IMR-90 (cell line): ENCODE results near the gene ARHGAP5. TPM values are rescaled to one million over a fixed set of nuclear protein-coding genes. Genes with fewer than 3 reads are reported as not detected.

Experiments
- ATAC-seq: fragments of 200-7000 bp; cut with Tn5 transposase; 2 replicates; pipeline ENCODE4 v1.9.1; 2020; ENCODE audit warnings: low read depth, mild to moderate bottlenecking, moderate library complexity
- BruUV-seq: library from RNA; stranded (reverse); fragments of 400-500 nt; replicated peaks from 2 replicates; lab custom pipeline; 2021; lab: Mats Ljungman, UMichigan
- CTCF ChIA-PET: fragments of 300-600 bp; formaldehyde crosslinking; extraction: SDS; loops from one replicate; lab custom pipeline; 2021; ENCODE audit warnings: antibody characterized with exemption; lab: Yijun Ruan, JAX
- POLR2A ChIA-PET: fragments of 300-600 bp; sonication (Branson Sonifier 250); formaldehyde crosslinking; loops from one replicate; lab custom pipeline; 2022; ENCODE audit warnings: antibody characterized with exemption; ENCODE audit not compliant: unreplicated experiment; lab: Charles Lee
- DNase-seq: peaks from one replicate; pipeline ENCODE4 v3.0.0; 2013
- H2AFZ ChIP-seq: replicated peaks from 2 replicates; pipeline ENCODE3; 2013; ENCODE audit warnings: low read length, mild to moderate bottlenecking; ENCODE audit not compliant: poor library complexity
- H2AK5ac ChIP-seq: 2 replicates; pipeline ENCODE4 v1.6.1; 2013; ENCODE audit warnings: low read depth, low read length, inconsistent platforms
- H2AK9ac ChIP-seq: replicated peaks from 2 replicates; pipeline ENCODE3; 2013; ENCODE audit warnings: mild to moderate bottlenecking, low read depth, low read length, moderate library complexity; ENCODE audit not compliant: poor library complexity
- H2BK120ac ChIP-seq: 2 replicates; pipeline ENCODE4 v1.6.1; 2013; ENCODE audit warnings: low read depth, low read length, inconsistent platforms
- H2BK15ac ChIP-seq: 3 replicates; pipeline ENCODE4 v1.6.1; 2013; ENCODE audit warnings: low read depth, low read length, inconsistent platforms
- H2BK20ac ChIP-seq: 2 replicates; pipeline ENCODE4 v1.6.1; 2013; ENCODE audit warnings: low read depth, mild to moderate bottlenecking, inconsistent platforms, low read length, moderate library complexity
- H2BK5ac ChIP-seq: 2 replicates; pipeline ENCODE4 v1.6.1; 2013; ENCODE audit warnings: mild to moderate bottlenecking, low read depth, low read length, inconsistent platforms; ENCODE audit not compliant: poor library complexity, severe bottlenecking
- H3K14ac ChIP-seq: replicated peaks from 2 replicates; pipeline ENCODE4 v1.6.1; 2013; ENCODE audit warnings: low read depth, low read length, inconsistent platforms
- H3K18ac ChIP-seq: 2 replicates; pipeline ENCODE4 v1.6.1; 2013; ENCODE audit warnings: low read depth, low read length, control low read depth
- H3K23ac ChIP-seq: 2 replicates; pipeline ENCODE4 v1.6.1; 2013; ENCODE audit warnings: low read depth, low read length, inconsistent platforms
- H3K27ac ChIP-seq: 2 replicates; pipeline ENCODE4 v1.5.1; 2013; ENCODE audit warnings: mild to moderate bottlenecking, control low read depth, low read length; ENCODE audit not compliant: insufficient read depth
- H3K27me3 ChIP-seq: 2 replicates; pipeline ENCODE4 v1.6.1; 2013; ENCODE audit warnings: low read length; ENCODE audit not compliant: control insufficient read depth, insufficient read depth
- H3K36me3 ChIP-seq: 2 replicates; pipeline ENCODE4 v1.6.1; 2013; ENCODE audit warnings: low read length, mixed read lengths; ENCODE audit not compliant: control insufficient read depth, insufficient read depth
- H3K4ac ChIP-seq: 2 replicates; pipeline ENCODE4 v1.6.1; 2013; ENCODE audit warnings: low read depth, low read length, inconsistent platforms
- H3K4me1 ChIP-seq: 2 replicates; pipeline ENCODE4 v1.6.1; 2013; ENCODE audit warnings: low read length, mixed read lengths; ENCODE audit not compliant: control insufficient read depth, insufficient read depth
- H3K4me2 ChIP-seq: 2 replicates; pipeline ENCODE4 v1.6.1; 2013; ENCODE audit warnings: low read depth, mild to moderate bottlenecking, control low read depth, low read length, moderate library complexity
- H3K4me3 ChIP-seq: 2 replicates; pipeline ENCODE4 v1.5.1; 2013; ENCODE audit warnings: low read depth, mild to moderate bottlenecking, control low read depth, low read length, moderate library complexity; ENCODE audit not compliant: insufficient read depth
- H3K56ac ChIP-seq: 2 replicates; pipeline ENCODE4 v1.6.1; 2013; ENCODE audit warnings: low read length, inconsistent platforms; ENCODE audit not compliant: insufficient read depth; ENCODE audit errors: extremely low read depth
- H3K79me1 ChIP-seq, 2 experiments: 2 replicates each; pipeline ENCODE4 v1.6.1; 2013; ENCODE audit warnings: low read length in 2 of 2, inconsistent platforms in 1 of 2, low read depth in 1 of 2
- H3K9ac ChIP-seq: 2 replicates; pipeline ENCODE4 v1.6.1; 2013; ENCODE audit warnings: low read depth, low read length, control low read depth
- H3K9me1 ChIP-seq: 2 replicates; pipeline ENCODE4 v1.6.1; 2013; ENCODE audit warnings: low read length, inconsistent platforms; ENCODE audit not compliant: insufficient read depth
- H3K9me3 ChIP-seq: 2 replicates; pipeline ENCODE4 v1.6.1; 2013; ENCODE audit warnings: low read length; ENCODE audit not compliant: control insufficient read depth, insufficient read depth
- H4K20me1 ChIP-seq: 2 replicates; pipeline ENCODE4 v1.6.1; 2013; ENCODE audit warnings: low read length, inconsistent platforms; ENCODE audit not compliant: insufficient read depth
- H4K5ac ChIP-seq: 2 replicates; pipeline ENCODE4 v1.6.1; 2013; ENCODE audit warnings: mild to moderate bottlenecking, low read depth, low read length, control low read depth
- H4K8ac ChIP-seq, 2 experiments: 2 replicates each; pipeline ENCODE4 v1.6.1; 2013; ENCODE audit warnings: low read depth in 2 of 2, low read length in 2 of 2, control low read depth in 1 of 2, inconsistent platforms in 1 of 2
- H4K91ac ChIP-seq: 2 replicates; pipeline ENCODE4 v1.6.1; 2013; ENCODE audit warnings: low read depth, low read length, inconsistent platforms; ENCODE audit not compliant: insufficient read depth
- CEBPB ChIP-seq: IDR thresholded peaks from 2 replicates; pipeline ENCODE4 v1.6.1; 2012; ENCODE audit warnings: low read depth, low read length, improper control_type of control experiment
- MXI1 ChIP-seq: IDR thresholded peaks from 2 replicates; pipeline ENCODE4 v1.6.1; 2012; ENCODE audit warnings: low read depth, mild to moderate bottlenecking, low read length, moderate library complexity, borderline replicate concordance
- RFX5 ChIP-seq: IDR thresholded peaks from 2 replicates; pipeline ENCODE4 v1.8.0; 2012; ENCODE audit warnings: low read depth, mild to moderate bottlenecking, low read length, moderate library complexity
- whole genome bisulfite sequencing, 2 experiments: methylation state at CpG; one replicate each; pipeline versions ENCODE4 v1.1.5 to v1.1.7; 2013; ENCODE audit warnings: missing lambda C conversion rate in 2 of 2; ENCODE audit not compliant: insufficient read length in 1 of 2; ENCODE audit errors: extremely low coverage in 2 of 2; 5-methylcytosine and 5-hydroxymethylcytosine counted together
- dilution Hi-C: fragments of 300-500 bp; cut with HindIII; formaldehyde crosslinking; loops from one replicate; pipeline ENCODE4 v1.14.3; 2018; ENCODE audit warnings: low sequenced_read_pairs; ENCODE audit not compliant: unreplicated experiment
- in situ Hi-C: fragments of 300-500 bp; cut with MboI; formaldehyde crosslinking; loops from 3 replicates; pipeline ENCODE4 v1.14.3; 2019; ENCODE audit warnings: low sequenced_read_pairs, inconsistent platforms, mixed read lengths
- intact Hi-C: fragments of 100-400 bp; cut with micrococcal nuclease; formaldehyde crosslinking; loops from 2 replicates; pipeline ENCODE4 v1.10.0; 2022
- polyA plus RNA-seq, 3 experiments: library from polyadenylated mRNA; depleted of rRNA; stranded (reverse); fragments of >200 nt; gene quantifications; 2 replicates each; pipeline ENCODE4 v1.2.3, GENCODE V29; 2012; ENCODE audit warnings: low replicate concordance in 1 of 3
- total RNA-seq: library from RNA; depleted of rRNA; stranded (reverse); fragments of >200 nt; gene quantifications from 2 replicates; pipeline ENCODE4 v1.2.3, GENCODE V29; 2012

ARHGAP5 gene
- total and polyA plus RNA-seq, 2 of the 4 experiments (the other 2 are of a cell fraction): 7.4 to 45.3 TPM

- intact Hi-C loops (no loop called here), dilution Hi-C loops (no loop called here), in situ Hi-C loops (loop anchor here (5.0 to 10.0 kb wide), 2 partner anchors 192 to 490 kb away; no protein-coding TSS in a partner anchor)
- H3K4ac ChIP-seq: no peak overlapping the region
- H3K36me3 ChIP-seq: no peaks in the 10 kb centered on the region
- ATAC-seq (no peak), DNase-seq (no peak)
- no peak overlapping the region for H2AFZ ChIP-seq
- ChIA-PET POLR2A (no interaction called here), CTCF (no interaction called here)
- no peak overlapping the region for H4K5ac ChIP-seq
- no peak overlapping the region for H3K4me2 ChIP-seq
- no peak overlapping the region for H3K4me3 ChIP-seq
- peaks cover 5% of the 10 kb centered on the region for H3K27me3 ChIP-seq
- H3K4me1 ChIP-seq: no peaks in the 10 kb centered on the region
- H2BK15ac ChIP-seq: no peak overlapping the region
- H2BK5ac ChIP-seq: no peak overlapping the region
- H2AK9ac ChIP-seq: no peak overlapping the region
- no peak overlapping the region for H2BK20ac ChIP-seq
- H4K8ac ChIP-seq: no peak overlapping the region
- no peak overlapping the region for H2BK120ac ChIP-seq
- WGBS, 2 experiments: no CpG with 5 or more reads among the region's 4 CpGs
- H3K9me3 ChIP-seq: no peaks in the 10 kb centered on the region
- no peak overlapping the region for H3K56ac ChIP-seq
- H3K14ac ChIP-seq: no peak overlapping the region
- H4K20me1 ChIP-seq: no peaks in the 10 kb centered on the region
- H2AK5ac ChIP-seq: no peak overlapping the region
- no peak overlapping the region for H4K91ac ChIP-seq
- no peak overlapping the region for H3K23ac ChIP-seq
- H3K27ac ChIP-seq: no peak overlapping the region
- H3K79me1 ChIP-seq: no peaks in the 10 kb centered on the region
- no peak overlapping the region for H3K9ac ChIP-seq
- no peaks in the 10 kb centered on the region for H3K9me1 ChIP-seq
- BruUV-seq: no TSS peak
- no peak overlapping the region for H3K18ac ChIP-seq
- TF ChIP-seq CEBPB: no peak
- TF ChIP-seq RFX5: no peak
- no peak for TF ChIP-seq MXI1
Measured at GRCh38 chr14:32064931-32065330, 12.2 kb upstream of the ARHGAP5 start.
